ENCODE measurements around the gene PTPRZ1. TPM values are rescaled to one million over a fixed set of nuclear protein-coding genes. Genes with fewer than 3 reads are reported as not detected.

Gene PTPRZ1
- total RNA-seq, 1 donor from 2014 or later: 154 TPM

DNA sequence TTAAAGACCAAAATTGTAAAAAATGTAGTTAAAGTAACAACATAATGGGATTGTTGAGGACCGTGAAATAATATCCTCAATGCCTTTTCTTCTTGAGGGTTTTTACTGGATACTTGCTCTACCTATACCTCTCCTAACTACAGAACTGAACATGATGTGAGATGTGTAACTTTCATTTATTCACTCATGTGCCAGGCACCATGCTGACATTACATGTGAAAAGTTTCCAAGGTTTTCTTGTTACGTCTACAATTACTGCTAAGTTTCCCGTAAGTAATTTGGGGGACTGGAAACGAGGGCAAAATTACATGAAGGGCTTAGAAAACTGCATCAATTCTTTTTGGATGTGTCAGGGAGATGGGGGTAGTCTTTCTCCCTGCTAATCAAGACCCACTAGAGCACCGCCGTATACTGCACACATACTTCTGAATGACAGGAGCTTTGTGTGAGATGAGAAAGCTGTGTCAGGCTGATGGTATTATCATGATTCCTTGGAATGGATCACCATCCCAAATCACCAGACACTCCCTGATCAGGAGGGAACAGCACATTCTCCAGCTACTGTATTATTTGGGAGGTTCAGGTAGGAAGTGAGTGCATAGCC lies 41.8 kb downstream of the PTPRZ1 start:
- H3K4me1 ChIP-seq: peaks cover 53% of the 10 kb centered on the region
- DNase-seq (ENCODE audit: low spot score): no peak
- peaks cover 30% of the 10 kb centered on the region for H3F3A ChIP-seq (ENCODE audit: low read depth)
- H2AFZ ChIP-seq (replicated peaks): no peak overlapping the region
- no peak overlapping the region for H3K9ac ChIP-seq
- H3K79me2 ChIP-seq (ENCODE audit: low read depth): peaks cover 49% of the 10 kb centered on the region
- Mint-ChIP-seq H3K9me3 (no peaks in the 10 kb centered on the region), H3K4me3 (peak overlapping the region; percentile 68), H3K27me3 (ENCODE audit: insufficient read depth, low read depth) (peaks cover 2% of the 10 kb centered on the region), H3K4me1 (peaks cover 48% of the 10 kb centered on the region), H3K36me3 (peaks cover 6% of the 10 kb centered on the region), H3K27ac (peak overlapping the region; percentile 98)
- peak overlapping the region; percentile 43 for H3K4me2 ChIP-seq
- no peaks in the 10 kb centered on the region for H3K36me3 ChIP-seq
- TF ChIP-seq, protein P1, sequence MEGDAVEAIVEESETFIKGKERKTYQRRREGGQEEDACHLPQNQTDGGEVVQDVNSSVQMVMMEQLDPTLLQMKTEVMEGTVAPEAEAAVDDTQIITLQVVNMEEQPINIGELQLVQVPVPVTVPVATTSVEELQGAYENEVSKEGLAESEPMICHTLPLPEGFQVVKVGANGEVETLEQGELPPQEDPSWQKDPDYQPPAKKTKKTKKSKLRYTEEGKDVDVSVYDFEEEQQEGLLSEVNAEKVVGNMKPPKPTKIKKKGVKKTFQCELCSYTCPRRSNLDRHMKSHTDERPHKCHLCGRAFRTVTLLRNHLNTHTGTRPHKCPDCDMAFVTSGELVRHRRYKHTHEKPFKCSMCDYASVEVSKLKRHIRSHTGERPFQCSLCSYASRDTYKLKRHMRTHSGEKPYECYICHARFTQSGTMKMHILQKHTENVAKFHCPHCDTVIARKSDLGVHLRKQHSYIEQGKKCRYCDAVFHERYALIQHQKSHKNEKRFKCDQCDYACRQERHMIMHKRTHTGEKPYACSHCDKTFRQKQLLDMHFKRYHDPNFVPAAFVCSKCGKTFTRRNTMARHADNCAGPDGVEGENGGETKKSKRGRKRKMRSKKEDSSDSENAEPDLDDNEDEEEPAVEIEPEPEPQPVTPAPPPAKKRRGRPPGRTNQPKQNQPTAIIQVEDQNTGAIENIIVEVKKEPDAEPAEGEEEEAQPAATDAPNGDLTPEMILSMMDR (IDR thresholded peaks at IDR 0.05): no peak
- TF ChIP-seq EZH2phosphoT487 (IDR thresholded peaks at IDR 0.05) (no peak), EZH2 (IDR thresholded peaks at IDR 0.05) (no peak)
- no peak overlapping the region for H3K27ac ChIP-seq
- H4K20me1 ChIP-seq (ENCODE audit: low read depth): peaks cover 19% of the 10 kb centered on the region
- H3K4me3 ChIP-seq: no peak overlapping the region
- no peaks in the 10 kb centered on the region for H3K27me3 ChIP-seq
- H3K9me3 ChIP-seq (ENCODE audit: low read depth): no peaks in the 10 kb centered on the region

DNA sequence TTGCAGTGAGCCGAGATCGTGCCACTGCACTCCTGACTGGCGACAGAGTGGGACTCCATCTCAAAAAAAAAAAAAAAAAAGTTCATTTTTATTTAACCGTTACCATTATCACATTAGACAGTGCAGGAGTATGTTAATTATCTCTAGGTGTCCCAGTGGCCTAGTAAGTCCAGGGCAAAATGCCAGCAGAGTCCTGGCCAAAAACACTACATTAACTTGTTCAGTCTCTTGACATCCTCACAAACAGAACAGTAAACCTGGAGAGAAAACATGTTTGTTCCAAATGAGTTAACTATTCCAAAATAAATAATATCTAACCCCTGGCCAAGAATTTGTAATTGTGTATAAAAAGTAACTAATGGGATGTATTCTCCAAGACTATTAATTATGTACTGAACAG lies 43.2 kb downstream of the PTPRZ1 start:
- H3K36me3 Mint-ChIP-seq: peaks cover 7% of the 10 kb centered on the region
- peaks cover 27% of the 10 kb centered on the region for H3F3A ChIP-seq (ENCODE audit: low read depth)
- H4K20me1 ChIP-seq (ENCODE audit: low read depth): peaks cover 10% of the 10 kb centered on the region
- H3K4me3 ChIP-seq: no peak overlapping the region
- peaks cover 49% of the 10 kb centered on the region for H3K79me2 ChIP-seq (ENCODE audit: low read depth)
- H3K27me3 Mint-ChIP-seq (ENCODE audit: insufficient read depth, low read depth): peaks cover 2% of the 10 kb centered on the region
- no peaks in the 10 kb centered on the region for H3K36me3 ChIP-seq
- H3K4me3 Mint-ChIP-seq: no peak overlapping the region
- no peaks in the 10 kb centered on the region for H3K9me3 Mint-ChIP-seq
- H3K4me1 Mint-ChIP-seq: peaks cover 41% of the 10 kb centered on the region
- H3K4me1 ChIP-seq: peaks cover 60% of the 10 kb centered on the region
- DNase-seq (ENCODE audit: low spot score): no peak
- no peaks in the 10 kb centered on the region for H3K9me3 ChIP-seq (ENCODE audit: low read depth)
- H3K27me3 ChIP-seq: no peaks in the 10 kb centered on the region
- peak overlapping the region; percentile 52 for H3K27ac ChIP-seq
- no peak for TF ChIP-seq EZH2phosphoT487 (IDR thresholded peaks at IDR 0.05)
- no peak for TF ChIP-seq EZH2 (IDR thresholded peaks at IDR 0.05)
- TF ChIP-seq, protein P1 (IDR thresholded peaks at IDR 0.05): no peak
- H2AFZ ChIP-seq (replicated peaks): no peak overlapping the region
- peak overlapping the region; percentile 75 for H3K27ac Mint-ChIP-seq
- no peak overlapping the region for H3K9ac ChIP-seq
- no peak overlapping the region for H3K4me2 ChIP-seq

DNA sequence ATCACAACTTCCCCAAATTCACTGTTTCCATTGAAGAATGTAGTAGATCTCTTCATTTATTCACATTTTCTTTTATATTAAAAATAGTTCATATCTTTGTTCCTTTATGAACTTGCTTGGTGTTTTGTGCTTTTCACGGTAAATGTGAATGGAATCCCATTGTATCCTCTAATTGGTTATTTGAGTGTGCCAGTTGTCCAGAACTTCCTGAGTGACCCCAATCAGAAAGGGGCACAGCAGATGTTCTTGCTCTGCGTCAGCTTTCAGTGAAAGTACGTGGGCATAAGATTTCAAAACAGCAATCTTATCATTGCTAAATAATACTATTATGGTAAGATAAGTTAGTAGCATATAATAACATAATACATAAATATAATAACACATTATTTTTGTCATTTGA lies 47.0 kb downstream of the PTPRZ1 start:
- peaks cover 8% of the 10 kb centered on the region for H3K9me3 Mint-ChIP-seq
- no peak for DNase-seq (ENCODE audit: low spot score)
- Histone ChIP-seq H3K4me2 (peak overlapping the region; percentile 44), H3F3A (ENCODE audit: low read depth) (peaks cover 51% of the 10 kb centered on the region), H3K36me3 (no peaks in the 10 kb centered on the region), H3K79me2 (ENCODE audit: low read depth) (peaks cover 54% of the 10 kb centered on the region), H4K20me1 (ENCODE audit: low read depth) (peaks cover 3% of the 10 kb centered on the region), H3K9me3 (ENCODE audit: low read depth) (no peaks in the 10 kb centered on the region), H3K27me3 (no peaks in the 10 kb centered on the region), H3K4me1 (peaks cover 75% of the 10 kb centered on the region), H3K27ac (peak overlapping the region; percentile 51), H2AFZ (replicated peaks) (no peak overlapping the region), H3K4me3 (no peak overlapping the region), H3K9ac (no peak overlapping the region)
- no peaks in the 10 kb centered on the region for H3K27me3 Mint-ChIP-seq (ENCODE audit: insufficient read depth, low read depth)
- no peak overlapping the region for H3K27ac Mint-ChIP-seq
- H3K4me3 Mint-ChIP-seq: no peak overlapping the region
- H3K36me3 Mint-ChIP-seq: peaks cover 18% of the 10 kb centered on the region
- no peak for TF ChIP-seq EZH2 (IDR thresholded peaks at IDR 0.05)
- TF ChIP-seq EZH2phosphoT487 (IDR thresholded peaks at IDR 0.05): no peak
- TF ChIP-seq, protein P1 (IDR thresholded peaks at IDR 0.05): no peak
- peaks cover 29% of the 10 kb centered on the region for H3K4me1 Mint-ChIP-seq
